LNCAP (cell line): Measurements from ENCODE around the gene NSUN2.

Experiments
- TF ChIP-seq, protein P1 (sequence below): fragments of 450-650 bp; IDR thresholded peaks from 2 replicates; pipeline ENCODE4 v1.5.1; 2017; ENCODE audit warnings: mild to moderate bottlenecking

The NSUN2 gene

DNA sequence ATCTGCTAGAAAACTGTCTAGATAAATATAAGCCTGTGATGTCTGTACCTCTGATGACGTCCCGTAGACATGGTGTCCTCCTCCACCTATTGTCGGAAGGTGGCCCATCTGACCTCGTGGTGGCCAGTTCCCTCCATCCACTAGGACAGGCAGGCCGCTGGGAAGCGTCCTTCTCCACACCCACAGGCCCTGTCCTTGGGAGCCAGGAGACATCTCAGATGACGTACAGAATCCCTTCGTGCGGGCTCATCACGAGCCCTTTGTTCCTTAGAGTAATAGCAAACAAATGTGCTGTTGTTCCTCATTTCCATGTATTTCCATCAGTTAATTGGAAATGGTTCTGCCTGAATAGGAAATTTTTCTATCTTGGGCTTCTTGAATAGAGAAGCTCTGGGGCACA, 42.0 kb upstream of the NSUN2 start:
- TF ChIP-seq, protein P1, sequence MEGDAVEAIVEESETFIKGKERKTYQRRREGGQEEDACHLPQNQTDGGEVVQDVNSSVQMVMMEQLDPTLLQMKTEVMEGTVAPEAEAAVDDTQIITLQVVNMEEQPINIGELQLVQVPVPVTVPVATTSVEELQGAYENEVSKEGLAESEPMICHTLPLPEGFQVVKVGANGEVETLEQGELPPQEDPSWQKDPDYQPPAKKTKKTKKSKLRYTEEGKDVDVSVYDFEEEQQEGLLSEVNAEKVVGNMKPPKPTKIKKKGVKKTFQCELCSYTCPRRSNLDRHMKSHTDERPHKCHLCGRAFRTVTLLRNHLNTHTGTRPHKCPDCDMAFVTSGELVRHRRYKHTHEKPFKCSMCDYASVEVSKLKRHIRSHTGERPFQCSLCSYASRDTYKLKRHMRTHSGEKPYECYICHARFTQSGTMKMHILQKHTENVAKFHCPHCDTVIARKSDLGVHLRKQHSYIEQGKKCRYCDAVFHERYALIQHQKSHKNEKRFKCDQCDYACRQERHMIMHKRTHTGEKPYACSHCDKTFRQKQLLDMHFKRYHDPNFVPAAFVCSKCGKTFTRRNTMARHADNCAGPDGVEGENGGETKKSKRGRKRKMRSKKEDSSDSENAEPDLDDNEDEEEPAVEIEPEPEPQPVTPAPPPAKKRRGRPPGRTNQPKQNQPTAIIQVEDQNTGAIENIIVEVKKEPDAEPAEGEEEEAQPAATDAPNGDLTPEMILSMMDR = no peak

DNA sequence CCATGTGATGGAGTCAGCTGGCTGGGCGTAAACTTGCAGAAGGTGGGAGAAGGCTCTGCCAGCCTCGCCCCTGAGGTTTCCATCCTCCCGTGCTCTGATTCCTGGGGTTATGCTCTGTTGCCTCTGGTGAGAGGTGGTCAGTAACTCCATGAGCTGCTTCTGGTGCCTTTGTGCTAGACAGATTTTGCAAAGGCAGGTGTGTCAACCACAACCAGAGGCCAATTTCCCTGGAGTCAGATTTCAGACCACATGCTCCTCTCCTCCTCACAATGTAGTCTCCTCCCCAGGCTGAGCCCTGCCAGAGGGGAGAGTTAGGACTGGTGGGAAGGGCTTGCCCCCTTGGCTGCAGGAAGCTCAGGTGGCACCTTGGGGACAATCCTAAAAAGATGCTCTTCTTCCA, 41.6 kb upstream of the NSUN2 start:
- TF ChIP-seq, protein P1 = no peak

DNA sequence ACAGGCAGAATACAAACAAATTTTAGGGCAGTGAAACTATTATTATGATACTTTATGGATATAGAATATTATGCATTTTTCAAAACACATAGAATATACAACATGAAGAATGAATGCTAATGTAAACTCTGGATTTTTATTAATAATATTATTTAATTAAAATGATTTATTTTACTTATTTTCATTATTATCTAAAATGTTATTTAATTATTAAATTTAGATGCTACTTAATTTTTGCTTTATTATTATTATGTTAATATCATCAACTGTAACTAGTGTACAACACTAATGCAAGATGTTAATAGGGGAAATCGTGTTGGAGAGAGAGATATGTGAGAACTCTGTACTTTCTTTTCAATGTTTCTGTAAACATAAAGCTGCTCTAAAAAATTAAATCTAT, 41.1 kb upstream of the NSUN2 start:
- TF ChIP-seq, protein P1 = no peak

DNA sequence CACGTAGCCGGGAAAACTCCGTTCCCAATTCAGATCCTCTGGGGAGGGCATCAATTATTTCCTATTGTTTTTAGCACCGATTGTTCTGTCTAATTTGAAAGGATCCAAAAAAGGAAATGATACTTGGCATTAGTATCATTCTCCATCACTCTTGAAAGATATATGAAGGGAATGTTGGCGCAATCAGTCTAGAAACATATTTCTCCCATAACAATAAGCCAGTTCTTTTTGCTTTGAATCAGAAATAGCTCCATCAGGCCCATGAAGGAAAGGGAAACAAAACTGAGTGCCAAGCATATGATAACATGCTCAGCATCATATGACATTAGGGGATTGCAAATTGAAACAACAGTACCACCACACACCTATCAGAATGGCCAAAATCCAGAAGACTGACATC, 40.2 kb upstream of the NSUN2 start:
- TF ChIP-seq, protein P1 = no peak

DNA sequence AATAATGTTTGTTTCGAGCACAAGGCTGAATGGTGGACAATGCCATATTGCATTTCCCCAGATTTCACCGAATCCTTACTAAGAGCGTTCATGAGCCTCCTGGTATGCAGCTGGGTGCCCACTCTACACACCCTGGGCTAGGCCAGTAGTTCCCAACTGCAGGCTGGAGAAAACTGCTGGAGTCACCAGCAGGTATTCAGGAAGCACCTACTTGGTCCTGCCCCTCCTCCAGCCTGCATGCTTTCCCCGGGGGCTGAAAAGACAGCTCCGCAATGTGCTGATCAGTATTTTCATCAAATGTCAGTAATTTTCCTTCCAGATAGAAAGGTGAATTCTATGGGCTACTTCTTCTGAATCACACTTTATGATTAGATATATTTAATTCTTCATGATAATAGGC, 34.8 kb upstream of the NSUN2 start:
- TF ChIP-seq, protein P1 = no peak

DNA sequence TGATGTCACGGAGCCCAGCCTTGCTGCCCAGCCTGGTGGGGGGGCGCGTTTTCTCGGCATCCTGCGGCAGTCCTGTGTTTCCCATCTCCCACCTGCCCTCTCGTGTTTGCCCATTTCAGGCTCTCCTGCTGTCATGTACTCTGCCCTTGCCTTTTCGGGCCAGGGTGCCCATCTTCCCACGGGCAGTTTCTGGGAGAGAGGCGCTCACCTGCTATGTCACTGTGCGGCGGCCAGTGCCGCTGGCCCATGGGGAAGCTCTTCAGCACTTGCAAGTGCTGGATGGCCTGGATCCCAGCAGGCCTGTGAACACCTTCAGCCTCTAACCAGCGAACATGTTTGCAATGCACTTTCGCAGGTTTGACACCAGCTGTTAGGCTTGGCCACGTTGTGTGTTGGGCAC, 33.9 kb upstream of the NSUN2 start:
- TF ChIP-seq, protein P1 = no peak

DNA sequence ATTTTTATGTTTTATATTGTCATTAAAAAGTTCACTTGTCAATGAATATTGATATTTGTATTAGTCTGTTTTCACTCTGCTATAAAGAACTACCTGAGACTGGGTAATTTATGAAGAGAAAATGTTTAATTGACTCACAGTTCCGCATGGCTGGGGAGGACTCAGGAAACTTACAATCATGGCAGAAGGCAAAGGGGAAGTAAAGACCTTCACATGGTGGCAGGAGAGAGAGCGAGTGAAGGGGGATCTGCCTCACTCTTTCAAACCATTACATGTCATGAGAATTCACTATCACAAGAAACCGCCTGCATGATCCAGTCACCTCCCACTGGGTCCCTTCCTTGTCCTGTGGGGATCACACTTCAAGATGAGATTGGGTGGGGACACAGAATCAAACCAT, 27.8 kb upstream of the NSUN2 start:
- TF ChIP-seq, protein P1 = no peak

DNA sequence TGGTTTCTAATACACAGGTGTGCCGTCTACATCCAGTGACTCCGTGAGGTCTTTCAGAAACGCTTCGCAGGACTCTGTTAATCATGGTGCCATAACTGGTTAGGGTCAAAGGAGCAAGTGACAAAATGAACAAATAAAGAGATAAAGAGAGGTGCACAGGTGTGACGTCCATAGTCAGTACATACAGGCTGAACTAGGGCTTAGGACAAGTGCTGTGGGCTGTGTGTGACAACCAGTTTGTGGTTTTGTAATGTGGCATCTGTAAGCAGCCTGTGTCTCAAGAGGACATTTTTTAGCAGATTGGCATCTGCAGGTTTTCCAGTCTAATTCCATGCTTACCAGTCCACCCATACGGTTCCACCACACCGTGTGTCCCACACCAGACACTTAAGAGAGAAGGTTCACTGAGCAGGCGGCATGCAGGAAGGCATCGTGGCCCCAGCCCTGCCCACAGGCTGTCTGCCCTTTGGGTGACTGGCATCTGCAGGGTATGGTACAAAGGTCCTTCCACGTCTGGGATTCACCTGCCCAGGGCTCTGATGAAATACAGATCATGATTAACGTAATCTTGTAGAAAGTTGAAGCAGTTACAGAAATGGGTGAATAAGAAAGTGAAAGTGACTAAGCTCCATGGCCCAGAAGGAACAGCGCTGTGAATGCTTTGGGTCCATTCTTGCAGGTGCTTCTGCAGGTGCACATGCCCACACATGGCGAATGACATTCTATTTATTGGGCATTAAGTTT, 27.3 kb upstream of the NSUN2 start:
- TF ChIP-seq, protein P1 = no peak
